Smooth muscle cell (in vitro differentiated cells): ENCODE data around the gene ZPBP. TPM values are rescaled to one million over a fixed set of nuclear protein-coding genes. Genes with fewer than 3 reads are reported as not detected.

ENCODE experiments used
- DNase-seq: peaks from one replicate; lab custom pipeline; 2025; ENCODE audit not compliant: unreplicated experiment; lab: John Stamatoyannopoulos, UW
- H2AFZ ChIP-seq: fragments of 200-600 bp; sonication (generic); 2 replicates; pipeline ENCODE4 v1.6.0; 2016; ENCODE audit warnings: antibody characterized with exemption, low read depth, mild to moderate bottlenecking
- H3F3A ChIP-seq: fragments of 200-600 bp; sonication (generic); 2 replicates; pipeline ENCODE4 v1.6.0; 2017; ENCODE audit warnings: antibody characterized with exemption, low read depth
- H3K27ac ChIP-seq: fragments of 200-600 bp; sonication (generic); 2 replicates; pipeline ENCODE4 v1.5.1; 2016; ENCODE audit warnings: low read depth, mild to moderate bottlenecking
- H3K27me3 ChIP-seq: fragments of 200-600 bp; sonication (generic); 2 replicates; pipeline ENCODE4 v1.6.1; 2016; ENCODE audit warnings: low read depth, mild to moderate bottlenecking
- H3K36me3 ChIP-seq: fragments of 200-600 bp; sonication (generic); 2 replicates; pipeline ENCODE4 v1.5.1; 2016; ENCODE audit warnings: low read depth
- H3K4me1 ChIP-seq: fragments of 200-600 bp; sonication (generic); 2 replicates; pipeline ENCODE4 v1.5.1; 2016; ENCODE audit warnings: low read depth
- H3K4me2 ChIP-seq: fragments of 200-600 bp; sonication (generic); 2 replicates; pipeline ENCODE4 v1.6.0; 2016; ENCODE audit warnings: mild to moderate bottlenecking
- H3K4me3 ChIP-seq: fragments of 200-600 bp; sonication (generic); 2 replicates; pipeline ENCODE4 v1.5.1; 2016; ENCODE audit warnings: mild to moderate bottlenecking
- H3K79me2 ChIP-seq: fragments of 200-600 bp; sonication (generic); 2 replicates; pipeline ENCODE4 v1.6.0; 2016; ENCODE audit warnings: low read depth, mild to moderate bottlenecking
- H3K9ac ChIP-seq: fragments of 200-600 bp; sonication (generic); 2 replicates; pipeline ENCODE4 v1.6.0; 2016; ENCODE audit warnings: low read depth
- H3K9me3 ChIP-seq: fragments of 200-600 bp; sonication (generic); replicated peaks from 2 replicates; pipeline ENCODE4 v1.5.1; 2016; ENCODE audit warnings: low read depth
- H4K20me1 ChIP-seq: fragments of 200-600 bp; sonication (generic); 2 replicates; pipeline ENCODE4 v1.6.0; 2016; ENCODE audit warnings: low read depth
- CTCF ChIP-seq: fragments of 200-600 bp; sonication (generic); IDR thresholded peaks from 2 replicates; pipeline ENCODE4 v1.5.1; 2017; ENCODE audit warnings: borderline replicate concordance, mild to moderate bottlenecking, antibody characterized with exemption; ENCODE audit not compliant: insufficient read depth, poor library complexity, severe bottlenecking
- WGBS: methylation state at CpG from one replicate; pipeline ENCODE4 v1.1.7; 2016; ENCODE audit warnings: low lambda C conversion rate; 5-methylcytosine and 5-hydroxymethylcytosine counted together
- polyA plus RNA-seq: library from polyadenylated mRNA; unstranded; fragments of >200 nt; fragmentation: Nextera tagmentation; extraction: Ambion mirVana; gene quantifications from 2 replicates; pipeline ENCODE4 v1.2.1, GENCODE V29; 2016
- total RNA-seq: library from RNA; depleted of rRNA; stranded (reverse); fragments of >200 nt; gene quantifications from 2 replicates; pipeline ENCODE4 v1.2.3, GENCODE V29; 2014

ZPBP gene
- total and polyA plus RNA-seq, 2 experiments from 2014 or later, result not detected

GRCh38 chr7:49931627-49932026 is 161.4 kb downstream of the ZPBP start:
- TF ChIP-seq CTCF, result no peak
- 71% methylated on average over 2 of the region's 2 CpGs for WGBS
- H3K36me3 ChIP-seq, result no peaks in the 10 kb centered on the region
- no peak overlapping the region for H3K9ac ChIP-seq
- no peaks in the 10 kb centered on the region for H3F3A ChIP-seq
- H3K4me2 ChIP-seq, result no peak overlapping the region
- no peaks in the 10 kb centered on the region for H3K79me2 ChIP-seq
- no peak overlapping the region for H3K4me3 ChIP-seq
- H4K20me1 ChIP-seq, result no peaks in the 10 kb centered on the region
- no peak for DNase-seq
- H3K4me1 ChIP-seq, result no peaks in the 10 kb centered on the region
- H3K9me3 ChIP-seq, result no peaks in the 10 kb centered on the region
- H3K27ac ChIP-seq, result no peak overlapping the region
- no peak overlapping the region for H2AFZ ChIP-seq
- H3K27me3 ChIP-seq, result no peaks in the 10 kb centered on the region

- Histone ChIP-seq H3K4me1 (no peaks in the 10 kb centered on the region), H2AFZ (no peak overlapping the region), H3K4me3 (no peak overlapping the region), H3K27me3 (no peaks in the 10 kb centered on the region), H3K79me2 (no peaks in the 10 kb centered on the region), H4K20me1 (no peaks in the 10 kb centered on the region), H3K27ac (no peak overlapping the region), H3F3A (no peaks in the 10 kb centered on the region), H3K9me3 (no peaks in the 10 kb centered on the region), H3K36me3 (no peaks in the 10 kb centered on the region), H3K4me2 (no peak overlapping the region), H3K9ac (no peak overlapping the region)
- no peak for DNase-seq
- no peak for TF ChIP-seq CTCF
- 97% methylated on average over 2 of the region's 2 CpGs for WGBS
Measured at GRCh38 chr7:49928787-49929186, 164.3 kb downstream of the ZPBP start.

GRCh38 chr7:49927631-49928030 is 165.4 kb downstream of the ZPBP start:
- H3K27ac ChIP-seq, result no peak overlapping the region

More at GRCh38 chr7:49927631-49928030, 165.4 kb downstream of the ZPBP start:
- Histone ChIP-seq H4K20me1 (no peaks in the 10 kb centered on the region), H3K36me3 (no peaks in the 10 kb centered on the region), H2AFZ (no peak overlapping the region), H3K4me2 (no peak overlapping the region), H3K4me1 (no peaks in the 10 kb centered on the region), H3K4me3 (no peak overlapping the region), H3K27me3 (no peaks in the 10 kb centered on the region), H3K9ac (no peak overlapping the region), H3K9me3 (no peaks in the 10 kb centered on the region), H3F3A (no peaks in the 10 kb centered on the region), H3K79me2 (no peaks in the 10 kb centered on the region)
- TF ChIP-seq CTCF, result no peak
- no peak for DNase-seq
- WGBS, result 91% methylated on average over 5 of the region's 5 CpGs
